OCI-LY7 (cell line): ENCODE measurements around the gene HES4. TPM values are rescaled to one million over a fixed set of nuclear protein-coding genes. Genes with fewer than 3 reads are reported as not detected.

Experiments
- BruUV-seq: library from RNA; stranded (reverse); fragments of 400-500 nt; replicated peaks from 2 replicates; lab custom pipeline; 2021; lab: Mats Ljungman, UMichigan
- CTCF ChIA-PET: fragments of 300-600 bp; sonication (Branson Sonifier 250); formaldehyde crosslinking; loops from one replicate; lab custom pipeline; 2022; ENCODE audit warnings: antibody characterized with exemption; ENCODE audit not compliant: unreplicated experiment; lab: Charles Lee
- POLR2A ChIA-PET: fragments of 300-600 bp; sonication (Branson Sonifier 250); formaldehyde crosslinking; loops from one replicate; lab custom pipeline; 2022; ENCODE audit warnings: antibody characterized with exemption; lab: Charles Lee
- DNase-seq: peaks from one replicate; pipeline ENCODE4 v3.0.0-alpha.2; 2015; ENCODE audit warnings: low spot score
- H2AFZ ChIP-seq: fragments of 200-600 bp; sonication (generic), shearing (Covaris generic); 2 replicates; pipeline ENCODE4 v1.6.1; 2014; ENCODE audit warnings: mild to moderate bottlenecking, antibody characterized with exemption, low read length, moderate library complexity
- H3K27ac ChIP-seq: fragments of 200-600 bp; sonication (generic); 2 replicates; pipeline ENCODE4 v1.5.1; 2014; ENCODE audit warnings: mixed run types, low read depth, mild to moderate bottlenecking, moderate library complexity, low read length, inconsistent platforms; ENCODE audit not compliant: poor library complexity, severe bottlenecking
- H3K36me3 ChIP-seq: fragments of 200-600 bp; sonication (generic); 2 replicates; pipeline ENCODE4 v1.6.1; 2014; ENCODE audit warnings: mild to moderate bottlenecking, antibody characterized with exemption, low read length, moderate library complexity, mixed read lengths; ENCODE audit not compliant: insufficient read depth
- H3K4me1 ChIP-seq: fragments of 200-600 bp; sonication (generic); 2 replicates; pipeline ENCODE4 v1.5.1; 2014; ENCODE audit warnings: mild to moderate bottlenecking, low read length; ENCODE audit not compliant: insufficient read depth, poor library complexity, severe bottlenecking
- H3K4me2 ChIP-seq: fragments of 200-600 bp; sonication (generic); 2 replicates; pipeline ENCODE4 v1.6.1; 2014; ENCODE audit warnings: mild to moderate bottlenecking, low read length
- H3K4me3 ChIP-seq: fragments of 200-600 bp; sonication (generic); 2 replicates; pipeline ENCODE4 v1.5.1; 2014; ENCODE audit warnings: mild to moderate bottlenecking, low read depth, low read length; ENCODE audit not compliant: poor library complexity, severe bottlenecking
- H3K79me2 ChIP-seq: fragments of 200-600 bp; sonication (generic); 2 replicates; pipeline ENCODE4 v1.6.1; 2016; ENCODE audit warnings: low read depth, mild to moderate bottlenecking, low read length, moderate library complexity, mixed read lengths; ENCODE audit not compliant: insufficient read depth
- H3K9me2 ChIP-seq: fragments of 200-600 bp; sonication (generic); 2 replicates; pipeline ENCODE4 v1.6.1; 2016; ENCODE audit warnings: mild to moderate bottlenecking, low read length, mixed read lengths; ENCODE audit not compliant: insufficient read depth
- H3K9me3 ChIP-seq: fragments of 200-600 bp; sonication (generic); 2 replicates; pipeline ENCODE4 v1.6.1; 2014; ENCODE audit warnings: mild to moderate bottlenecking, mixed run types, low read length, mixed read lengths
- H4K20me1 ChIP-seq: fragments of 200-600 bp; sonication (generic); 2 replicates; pipeline ENCODE4 v1.6.1; 2014; ENCODE audit warnings: mild to moderate bottlenecking, antibody characterized with exemption, low read length, moderate library complexity, mixed read lengths; ENCODE audit not compliant: insufficient read depth
- EZH2phosphoT487 ChIP-seq: fragments of 200-600 bp; sonication (generic); IDR thresholded peaks from 2 replicates; pipeline ENCODE4 v1.6.1; 2018; ENCODE audit warnings: low read depth, borderline replicate concordance, mild to moderate bottlenecking, mixed run types, antibody characterized with exemption, low read length, moderate library complexity, mixed read lengths
- intact Hi-C: fragments of 100-400 bp; cut with micrococcal nuclease; formaldehyde crosslinking; loops from one replicate; pipeline ENCODE4 v1.10.0; 2022; ENCODE audit not compliant: unreplicated experiment
- total RNA-seq, 2 experiments: library from RNA; depleted of rRNA in 1 of 2; stranded (reverse); fragments of >200 nt in 1 of 2; shearing (Covaris generic) in 1 of 2; gene quantifications; 2 replicates each; pipeline ENCODE4 v1.2.3, GENCODE V29; 2014 to 2022
- TF ChIP-seq, protein P1 (sequence below): fragments of 200-600 bp; sonication (generic); conservative IDR thresholded peaks from 2 replicates; pipeline ENCODE4 v1.5.1; 2014; ENCODE audit warnings: mild to moderate bottlenecking, antibody characterized with exemption, low read length, moderate library complexity, mixed read lengths

The HES4 gene
- total RNA-seq, 2 experiments from 2014 or later: not detected

DNA sequence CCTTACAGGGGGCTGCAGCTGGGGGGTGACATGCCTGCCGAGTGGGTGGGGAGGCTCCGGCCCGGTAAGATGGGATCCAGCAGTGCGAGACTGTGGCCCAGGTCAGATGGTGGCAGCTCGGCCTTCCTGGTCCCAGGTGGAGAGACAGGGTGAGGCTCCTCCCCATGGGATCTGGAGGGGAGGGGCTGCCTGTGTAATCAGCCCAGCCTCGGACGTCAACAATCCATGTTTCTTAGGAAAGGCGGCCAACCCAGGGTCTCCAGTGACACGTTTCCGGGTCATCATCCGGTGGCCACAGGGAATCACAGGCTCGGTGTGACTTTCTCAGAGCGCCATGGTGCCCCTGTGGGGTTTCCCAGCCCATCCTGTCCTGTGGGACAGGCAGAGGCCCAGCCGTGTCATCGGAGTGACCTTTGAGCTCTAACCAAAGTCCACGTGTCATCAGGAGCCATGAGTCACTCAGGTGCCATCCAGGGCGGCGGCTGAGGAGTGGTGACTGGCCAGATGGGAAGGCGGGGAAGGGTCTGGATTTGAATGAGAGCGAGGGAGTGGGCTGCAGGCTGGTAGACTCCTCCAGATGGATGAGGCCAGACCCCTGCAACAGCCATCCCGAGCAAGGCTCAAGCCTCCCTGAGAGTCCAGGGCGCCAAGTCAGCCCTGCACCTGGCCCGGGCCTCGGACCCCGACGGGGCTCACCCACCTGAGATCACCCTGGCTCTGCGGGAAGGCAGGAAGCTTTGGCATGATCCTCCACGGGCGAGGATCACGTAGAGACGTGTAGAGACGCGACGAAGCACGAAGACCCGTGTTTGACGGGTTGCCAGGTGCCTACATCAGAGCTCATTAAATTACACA is 6.6 kb upstream of the HES4 start:
- no peak overlapping the region for H3K4me2 ChIP-seq
- no peaks in the 10 kb centered on the region for H3K4me1 ChIP-seq
- no peaks in the 10 kb centered on the region for H3K79me2 ChIP-seq
- no peaks in the 10 kb centered on the region for H3K36me3 ChIP-seq
- BruUV-seq: no TSS peak
- H3K9me2 ChIP-seq: no peaks in the 10 kb centered on the region
- CTCF ChIA-PET: no interaction called here
- DNase-seq: no peak
- H4K20me1 ChIP-seq: no peaks in the 10 kb centered on the region
- no peak overlapping the region for H2AFZ ChIP-seq
- POLR2A ChIA-PET: no interaction called here
- H3K9me3 ChIP-seq: 0 out of 2 replicates have a peak, but pooled peaks cover 2% of the 10 kb centered on the region
- intact Hi-C loops: no loop called here
- H3K4me3 ChIP-seq: no peak overlapping the region
- no peak for TF ChIP-seq EZH2phosphoT487
- TF ChIP-seq, protein P1, sequence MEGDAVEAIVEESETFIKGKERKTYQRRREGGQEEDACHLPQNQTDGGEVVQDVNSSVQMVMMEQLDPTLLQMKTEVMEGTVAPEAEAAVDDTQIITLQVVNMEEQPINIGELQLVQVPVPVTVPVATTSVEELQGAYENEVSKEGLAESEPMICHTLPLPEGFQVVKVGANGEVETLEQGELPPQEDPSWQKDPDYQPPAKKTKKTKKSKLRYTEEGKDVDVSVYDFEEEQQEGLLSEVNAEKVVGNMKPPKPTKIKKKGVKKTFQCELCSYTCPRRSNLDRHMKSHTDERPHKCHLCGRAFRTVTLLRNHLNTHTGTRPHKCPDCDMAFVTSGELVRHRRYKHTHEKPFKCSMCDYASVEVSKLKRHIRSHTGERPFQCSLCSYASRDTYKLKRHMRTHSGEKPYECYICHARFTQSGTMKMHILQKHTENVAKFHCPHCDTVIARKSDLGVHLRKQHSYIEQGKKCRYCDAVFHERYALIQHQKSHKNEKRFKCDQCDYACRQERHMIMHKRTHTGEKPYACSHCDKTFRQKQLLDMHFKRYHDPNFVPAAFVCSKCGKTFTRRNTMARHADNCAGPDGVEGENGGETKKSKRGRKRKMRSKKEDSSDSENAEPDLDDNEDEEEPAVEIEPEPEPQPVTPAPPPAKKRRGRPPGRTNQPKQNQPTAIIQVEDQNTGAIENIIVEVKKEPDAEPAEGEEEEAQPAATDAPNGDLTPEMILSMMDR: no peak
- no peak overlapping the region for H3K27ac ChIP-seq

DNA sequence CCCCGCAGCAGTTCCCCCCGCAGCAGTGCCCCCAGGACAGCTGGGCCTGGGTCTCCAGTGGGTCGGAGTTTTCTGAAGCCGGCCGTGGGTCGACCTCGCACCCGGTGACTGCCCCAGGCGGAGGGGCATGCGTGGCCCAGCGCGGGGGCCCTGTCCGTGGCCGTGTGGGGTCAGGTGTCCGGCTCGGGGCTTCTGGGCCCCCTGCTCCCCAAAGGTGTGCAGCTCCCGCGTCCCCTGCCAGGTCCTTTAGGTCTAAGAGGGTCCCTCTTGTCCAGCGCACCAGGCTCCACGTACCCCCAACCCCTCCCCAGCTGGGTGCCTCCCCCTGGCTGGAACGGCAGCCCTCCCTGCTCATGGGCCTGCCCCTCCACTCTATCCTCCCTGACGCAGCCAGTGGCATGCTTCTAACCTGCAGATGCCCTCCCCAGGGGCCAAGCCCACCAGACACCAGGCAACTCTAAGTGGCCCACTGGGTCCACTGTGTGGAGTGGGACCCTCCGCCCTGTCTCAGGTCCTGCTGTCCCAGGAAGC is 5.9 kb upstream of the HES4 start:
- H3K4me3 ChIP-seq: no peak overlapping the region
- no peak overlapping the region for H3K4me2 ChIP-seq
- no peaks in the 10 kb centered on the region for H4K20me1 ChIP-seq
- no peaks in the 10 kb centered on the region for H3K4me1 ChIP-seq
- intact Hi-C loops: no loop called here
- ChIA-PET CTCF (no interaction called here), POLR2A (no interaction called here)
- no peaks in the 10 kb centered on the region for H3K9me3 ChIP-seq
- no TSS peak for BruUV-seq
- TF ChIP-seq, protein P1: no peak
- TF ChIP-seq EZH2phosphoT487: no peak
- no peaks in the 10 kb centered on the region for H3K9me2 ChIP-seq
- H3K79me2 ChIP-seq: no peaks in the 10 kb centered on the region
- no peak overlapping the region for H2AFZ ChIP-seq
- no peaks in the 10 kb centered on the region for H3K36me3 ChIP-seq
- no peak for DNase-seq
- H3K27ac ChIP-seq: no peak overlapping the region
